Ramos (cell line): ENCODE data around the gene ATXN7.

Source experiments
- in situ Hi-C: fragments of 300-500 bp; cut with MboI; formaldehyde crosslinking; loops from one replicate; pipeline ENCODE4 v1.14.3; 2022; ENCODE audit warnings: low sequenced_read_pairs; ENCODE audit not compliant: unreplicated experiment

The ATXN7 gene

GRCh38 chr3:63900459-63900858 is 36.8 kb downstream of the ATXN7 start:
- in situ Hi-C loops: no loop called here

- in situ Hi-C loops: no loop called here
These were observed 42.3 kb downstream of the ATXN7 start for GRCh38 chr3:63905731-63906620.

GRCh38 chr3:63908081-63908736 is 44.5 kb downstream of the ATXN7 start:
- in situ Hi-C loops: no loop called here

GRCh38 chr3:63908776-63909175 is 45.1 kb downstream of the ATXN7 start:
- in situ Hi-C loops: no loop called here

GRCh38 chr3:63909431-63909830 is 45.8 kb downstream of the ATXN7 start:
- in situ Hi-C loops: no loop called here

GRCh38 chr3:63910001-63910400 is 46.3 kb downstream of the ATXN7 start:
- in situ Hi-C loops: no loop called here

- in situ Hi-C loops: no loop called here
These were observed 47.2 kb downstream of the ATXN7 start for GRCh38 chr3:63910891-63911290.

- in situ Hi-C loops: no loop called here
These were observed 47.8 kb downstream of the ATXN7 start for GRCh38 chr3:63911509-63911872.

GRCh38 chr3:63911873-63912767 is 48.5 kb downstream of the ATXN7 start, which contains the start of gene SCAANT1:
Gene SCAANT1 (minus strand): TSS chr3:63912383.
- in situ Hi-C loops: no loop called here

GRCh38 chr3:63912768-63913588 is 49.3 kb downstream of the ATXN7 start:
- in situ Hi-C loops: no loop called here

GRCh38 chr3:63914312-63914711 is 50.6 kb downstream of the ATXN7 start:
- in situ Hi-C loops: no loop called here

GRCh38 chr3:63918321-63918720 is 54.7 kb downstream of the ATXN7 start:
- in situ Hi-C loops: no loop called here

GRCh38 chr3:63920001-63920400 is 56.3 kb downstream of the ATXN7 start:
- in situ Hi-C loops: no loop called here

GRCh38 chr3:63921741-63922482 is 58.2 kb downstream of the ATXN7 start:
- in situ Hi-C loops: no loop called here

- in situ Hi-C loops: no loop called here
These were observed 59.0 kb downstream of the ATXN7 start for GRCh38 chr3:63922491-63923199.

- in situ Hi-C loops: no loop called here
These were observed 62.6 kb downstream of the ATXN7 start for GRCh38 chr3:63926309-63926708.

- in situ Hi-C loops: no loop called here
These were observed 64.0 kb downstream of the ATXN7 start for GRCh38 chr3:63927422-63928280.

- in situ Hi-C loops: no loop called here
These were observed 67.6 kb downstream of the ATXN7 start for GRCh38 chr3:63931290-63931689.
